HG03439 (cell line): ENCODE results near the gene PKN2.
A peak's percentile ranks its signal among the peaks of the same experiment; 100 is the strongest.

Source experiments
- ATAC-seq: cut with Tn5 transposase; IDR thresholded peaks from one replicate; pipeline ENCODE4 v1.9.1; 2021; ENCODE audit warnings: mild to moderate bottlenecking, moderate library complexity; ENCODE audit not compliant: unreplicated experiment

Gene PKN2

DNA sequence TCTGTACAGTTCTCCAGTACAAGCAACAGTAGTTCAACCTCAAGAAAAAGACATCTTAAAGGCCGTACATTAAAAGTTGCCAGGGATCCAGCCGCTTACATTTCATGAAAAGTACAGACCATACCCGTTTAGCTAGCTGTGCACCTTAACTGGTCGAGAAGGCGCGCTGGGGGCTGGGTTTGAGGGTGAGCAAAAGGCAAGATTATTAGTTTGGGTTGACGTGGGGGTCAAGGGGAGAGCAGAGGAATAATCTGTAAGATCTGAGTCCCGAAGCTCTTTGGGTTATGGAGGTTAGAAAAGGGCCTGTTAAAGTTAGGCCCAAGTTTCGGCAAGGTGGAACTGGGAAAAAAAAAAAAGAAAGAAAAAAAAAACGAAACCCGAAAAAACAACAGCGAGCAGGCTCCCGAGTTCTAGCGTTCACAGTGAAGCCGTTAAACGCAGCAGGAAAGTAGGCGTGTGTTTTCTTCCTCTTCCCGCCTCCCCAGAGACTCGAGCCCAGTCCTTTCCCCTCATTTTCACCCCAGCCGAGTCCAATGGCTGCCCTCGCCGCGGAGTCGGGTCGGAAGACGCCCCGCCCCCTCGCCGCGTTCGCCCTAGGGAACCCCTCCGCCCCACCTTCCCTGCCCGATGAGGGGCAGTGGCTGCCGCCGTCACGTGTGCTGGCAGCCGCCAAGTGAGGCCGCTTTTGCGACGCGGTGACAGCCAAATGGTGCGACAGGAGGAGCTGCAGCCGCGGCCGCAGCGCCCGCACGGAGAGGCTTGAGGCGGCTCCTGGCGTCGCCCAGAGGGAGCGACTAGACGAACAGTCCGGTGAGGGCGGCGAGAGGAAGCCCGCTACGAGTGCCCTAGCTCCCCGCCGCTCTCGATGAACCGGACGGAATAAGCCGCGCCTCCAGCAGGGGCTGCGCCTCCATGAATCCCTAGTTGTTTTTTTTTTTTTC lies at the start of gene PKN2:
PKN2 (plus strand) TSS at position 733 of the 941 bp plus-strand sequence. CDS start 308 bp downstream, outside the sequence.
- ATAC-seq: peak; percentile 92

DNA sequence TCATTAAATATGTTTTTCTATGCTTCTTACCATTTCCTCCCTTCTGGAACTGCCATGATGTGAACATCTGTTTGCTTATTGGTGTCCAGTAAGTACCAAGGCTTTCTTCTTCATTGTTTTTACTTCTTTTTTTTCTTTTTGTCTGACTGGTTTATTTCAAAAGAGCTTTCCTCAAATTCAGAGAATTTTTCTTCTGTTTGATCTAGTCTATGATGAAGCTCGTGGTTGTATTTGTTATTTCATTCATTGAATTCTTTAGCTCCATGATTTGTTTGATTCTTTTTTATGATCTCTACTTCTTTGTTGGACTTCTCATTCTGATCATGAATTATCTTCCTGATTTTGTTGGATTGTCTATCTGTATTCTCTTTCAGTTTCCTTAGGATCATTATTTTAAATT lies 49.5 kb upstream of the PKN2 start:
- no peak for ATAC-seq

DNA sequence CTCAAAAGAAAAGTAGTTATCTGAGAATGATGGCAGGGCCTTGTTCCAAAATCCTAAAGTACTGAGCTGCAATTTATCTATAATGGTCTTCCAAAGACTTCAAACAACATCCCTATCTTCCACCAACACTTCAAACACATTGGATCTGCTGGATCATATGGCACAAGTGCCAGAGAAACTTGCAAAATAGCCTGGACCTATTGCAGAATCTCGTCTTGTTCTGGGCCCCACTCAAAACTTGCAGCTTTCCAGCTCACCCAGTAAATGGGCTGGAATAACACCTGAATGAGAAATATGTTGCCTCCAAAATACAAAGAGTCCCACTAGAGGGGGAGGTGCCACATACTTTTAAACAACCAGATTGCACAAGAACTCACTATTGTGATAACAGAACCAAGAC lies 44.0 kb upstream of the PKN2 start:
- ATAC-seq: no peak

DNA sequence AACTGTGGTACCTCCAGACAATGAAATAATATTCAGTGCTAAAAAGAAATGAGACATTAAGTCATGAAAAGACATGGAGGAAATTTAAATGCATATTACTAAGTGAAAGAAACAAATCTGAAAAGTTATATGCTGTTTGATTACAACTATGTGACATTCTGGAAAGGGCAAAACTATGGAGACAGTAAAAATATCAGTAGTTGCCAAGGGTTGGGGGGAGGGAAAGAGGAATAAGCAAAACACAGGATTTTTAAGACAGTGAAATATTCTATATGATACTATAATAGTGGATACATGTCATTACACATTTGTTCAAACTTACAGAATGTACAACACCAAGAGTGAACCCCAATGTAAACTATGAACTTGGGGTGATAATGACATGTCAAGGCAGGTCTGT lies 38.2 kb upstream of the PKN2 start:
- ATAC-seq: no peak

DNA sequence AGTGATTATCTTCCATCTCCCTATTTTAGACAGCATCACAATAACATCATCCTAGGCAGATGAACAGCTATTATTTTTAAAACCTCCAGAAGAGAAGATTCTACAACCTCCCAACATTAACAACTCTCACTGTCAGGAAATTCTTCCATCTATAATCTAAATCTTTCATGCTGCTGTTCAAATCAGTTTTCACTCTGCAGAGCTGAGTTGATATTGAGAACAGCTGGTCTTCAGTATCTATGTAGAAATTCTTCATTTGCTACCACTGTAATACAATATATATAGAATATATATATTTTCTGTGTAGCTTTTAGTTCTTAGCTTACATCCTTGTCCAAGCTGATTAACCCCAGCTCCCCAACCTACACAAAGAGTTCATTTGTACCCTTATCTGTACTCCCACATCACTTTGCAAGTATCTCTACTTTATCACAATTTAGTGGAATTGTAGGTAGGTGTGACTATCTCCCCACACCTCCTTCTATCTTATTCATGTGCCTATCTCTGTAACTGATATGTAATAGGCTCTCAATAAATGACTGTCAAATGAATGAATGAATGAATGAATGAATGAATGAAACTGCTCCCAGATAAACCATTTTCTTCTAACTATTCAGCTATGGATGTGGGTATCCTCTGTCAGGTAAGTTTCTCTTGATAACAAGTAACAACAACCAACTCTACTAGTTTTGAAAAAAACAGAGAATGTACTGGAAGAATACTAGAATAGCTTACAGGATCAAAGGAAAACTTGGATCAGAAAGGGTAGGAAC lies 37.4 kb upstream of the PKN2 start:
- no peak for ATAC-seq

DNA sequence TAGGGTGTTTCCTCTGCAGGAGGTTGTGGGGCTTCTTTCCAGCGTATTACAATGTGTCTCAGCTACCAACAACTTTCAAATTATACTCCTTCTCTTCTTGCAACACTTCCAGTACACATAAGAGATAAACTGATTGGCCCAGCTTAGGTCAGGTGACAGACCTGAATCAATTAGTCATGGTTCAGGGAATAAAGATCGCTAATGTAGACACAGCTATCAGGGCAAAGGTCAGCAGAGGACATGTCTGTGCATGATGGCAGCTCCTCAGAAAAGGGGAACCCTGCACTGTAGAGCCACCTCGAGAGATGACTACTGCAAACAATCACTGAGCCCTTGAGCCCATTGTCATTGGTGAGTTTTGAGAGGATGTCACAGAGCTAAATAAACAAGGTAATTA lies 36.8 kb upstream of the PKN2 start:
- peak; percentile 69 for ATAC-seq

DNA sequence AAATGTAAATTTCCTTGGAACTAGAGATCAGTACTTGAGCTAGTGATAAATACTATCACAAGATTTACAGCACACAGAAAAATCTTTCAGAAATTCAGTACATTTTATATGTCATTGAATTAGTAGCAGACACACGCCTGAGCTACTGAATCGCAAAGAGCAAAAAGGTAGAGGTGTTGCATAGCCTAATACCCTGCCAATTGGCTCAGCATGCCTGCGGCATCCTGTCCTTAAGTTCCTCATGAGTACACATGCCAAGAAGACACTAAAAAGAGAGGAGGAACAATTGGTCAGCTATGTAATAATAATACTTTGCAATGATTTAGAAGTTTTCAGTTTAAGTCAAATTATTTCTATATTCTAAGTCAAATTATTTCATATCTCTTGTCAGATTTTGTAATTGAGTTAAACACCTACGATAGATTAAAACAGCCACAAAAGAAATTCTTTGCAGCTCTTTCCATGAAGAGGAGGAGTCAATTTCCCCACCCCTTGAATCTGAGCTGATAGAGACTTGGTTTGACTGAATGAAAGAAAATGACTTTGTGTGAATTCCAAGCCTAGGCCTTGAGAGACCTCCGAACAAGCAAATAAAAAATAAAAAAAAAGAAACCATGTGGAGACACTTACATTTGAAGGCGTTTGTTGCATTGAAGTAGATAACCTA lies 36.2 kb upstream of the PKN2 start:
- ATAC-seq: no peak

DNA sequence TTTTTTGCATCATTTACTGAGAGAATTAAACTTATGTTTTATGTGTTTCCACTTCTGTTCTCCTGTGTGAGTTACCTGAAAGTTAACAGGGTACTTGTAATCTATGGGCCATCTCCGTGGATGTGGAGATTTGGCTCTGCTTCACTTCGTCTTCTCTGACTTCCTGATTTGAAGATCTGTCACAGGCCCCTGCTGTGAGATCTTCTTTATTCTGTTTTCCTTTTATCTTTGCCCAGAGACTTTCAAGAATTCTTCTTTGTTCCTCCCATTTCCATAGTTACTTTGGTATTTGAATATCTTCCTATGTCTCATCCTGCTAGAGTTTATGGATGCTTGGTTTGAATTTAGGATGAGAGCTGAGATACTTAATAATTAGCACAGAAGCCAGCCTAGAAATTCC lies 35.4 kb upstream of the PKN2 start:
- no peak for ATAC-seq

DNA sequence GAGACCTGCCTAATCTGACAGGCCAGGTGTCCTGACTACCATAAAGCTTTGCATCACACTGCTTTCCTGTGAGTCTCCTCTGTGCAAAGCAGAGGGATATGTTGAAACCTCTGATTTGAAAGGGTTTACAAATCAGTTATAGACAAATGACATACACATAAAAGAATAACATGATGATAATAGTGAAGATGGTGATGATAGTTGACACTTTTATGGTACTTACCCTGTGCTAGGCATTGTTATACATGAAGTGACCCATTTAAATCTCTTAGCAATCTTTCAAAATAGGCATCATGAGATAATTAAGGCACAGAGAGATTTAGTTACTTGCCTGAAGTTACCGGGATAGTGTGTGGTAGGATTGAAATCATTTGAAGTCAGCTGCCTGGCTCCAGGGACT lies 34.1 kb upstream of the PKN2 start:
- no peak for ATAC-seq

DNA sequence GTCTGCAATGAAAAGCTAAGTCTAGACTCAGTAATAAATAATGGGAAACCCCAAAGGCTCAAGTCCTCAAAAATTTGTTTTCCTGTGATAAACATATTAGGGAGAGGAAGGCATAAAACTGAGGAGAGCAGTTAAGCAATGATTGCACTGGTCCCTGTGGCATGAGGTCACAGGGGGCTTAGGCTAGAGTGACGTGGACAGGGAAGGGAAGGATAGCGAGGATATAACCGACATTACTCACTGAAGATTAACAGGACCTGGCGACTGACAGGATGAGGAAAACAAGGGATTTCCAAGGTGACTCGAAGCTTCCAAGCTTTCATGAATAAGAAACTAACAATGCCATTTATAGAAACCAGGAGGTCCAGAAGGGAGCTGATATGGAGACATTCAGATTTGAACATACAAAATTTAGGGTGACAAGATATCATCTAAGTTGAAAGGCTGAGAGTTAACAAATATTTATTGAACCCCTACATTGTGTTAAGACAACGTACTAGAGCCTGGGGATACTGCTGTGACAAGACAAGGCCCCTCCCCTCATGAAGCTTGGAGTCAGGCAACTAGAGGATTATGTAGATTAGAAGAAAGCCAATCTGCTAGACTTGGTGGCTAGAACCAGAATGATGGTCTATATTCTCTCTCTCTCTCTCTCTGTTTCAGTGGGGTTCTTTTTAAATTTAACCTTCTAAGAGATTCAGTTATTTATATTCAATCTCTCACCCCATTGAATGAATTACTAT lies 33.2 kb upstream of the PKN2 start:
- no peak for ATAC-seq

DNA sequence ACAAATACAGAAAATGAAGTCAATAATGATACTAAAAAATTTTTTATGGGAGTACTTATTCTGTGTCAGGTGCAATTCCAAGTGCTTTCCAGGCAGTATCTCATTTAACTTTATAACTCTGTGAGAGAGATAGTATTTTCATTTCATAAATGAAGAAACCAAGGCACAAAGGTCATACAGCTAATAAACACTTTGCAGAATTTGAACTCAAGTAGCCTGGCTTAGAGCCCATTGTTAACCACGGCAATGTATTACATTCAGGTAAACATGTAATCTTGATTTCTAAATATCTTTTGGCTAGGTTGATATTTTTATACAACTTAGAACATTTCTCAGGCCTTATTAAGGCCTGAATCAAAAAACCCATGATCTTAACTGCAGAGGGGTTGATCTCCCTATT lies 28.9 kb upstream of the PKN2 start:
- no peak for ATAC-seq

DNA sequence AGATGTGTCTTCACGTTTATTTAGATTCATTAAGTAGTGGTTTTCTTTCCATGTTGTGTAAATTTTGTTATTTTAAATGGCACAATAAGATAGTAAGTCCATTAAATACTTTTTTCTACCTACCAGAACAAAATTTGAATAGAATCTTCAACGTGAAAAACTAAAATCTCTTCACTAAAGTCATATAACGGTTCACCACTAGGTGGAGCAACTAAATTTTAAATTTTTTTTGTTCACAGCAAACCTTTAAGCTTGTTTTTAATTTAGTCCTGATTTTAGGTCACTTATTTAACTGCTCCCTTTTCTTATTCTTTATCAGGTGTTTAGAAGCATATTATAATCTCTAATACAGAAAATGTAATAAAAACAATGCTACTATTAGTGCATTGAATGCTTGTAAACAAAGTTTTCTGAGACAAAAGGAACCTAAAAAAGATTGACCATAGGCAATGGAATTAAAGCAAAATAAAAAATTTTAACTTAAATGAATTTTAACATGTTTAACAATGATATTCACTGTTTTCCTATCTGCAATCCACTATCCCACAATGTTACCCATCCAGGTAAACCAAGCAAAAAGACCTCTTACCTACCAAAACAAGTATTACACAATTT lies 28.3 kb upstream of the PKN2 start:
- no peak for ATAC-seq

DNA sequence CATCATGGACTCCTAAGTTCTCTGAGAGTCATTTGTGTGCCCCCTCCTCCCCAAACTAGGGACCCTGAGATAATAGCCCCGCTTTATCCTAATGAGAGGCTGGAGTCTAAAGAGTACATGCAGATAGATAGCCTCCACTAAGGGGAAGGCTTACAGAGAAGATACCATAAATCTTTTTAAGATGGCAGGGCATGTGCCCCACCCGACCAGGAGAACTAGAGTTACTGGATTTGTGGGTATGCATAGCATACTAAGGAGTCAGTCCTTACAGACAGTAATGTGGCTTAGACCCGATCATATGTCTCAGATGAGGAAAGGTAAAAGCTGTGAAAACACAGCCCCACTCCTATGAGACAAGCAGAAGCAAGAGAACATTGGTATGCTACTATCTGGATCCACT lies 25.7 kb upstream of the PKN2 start:
- no peak for ATAC-seq

DNA sequence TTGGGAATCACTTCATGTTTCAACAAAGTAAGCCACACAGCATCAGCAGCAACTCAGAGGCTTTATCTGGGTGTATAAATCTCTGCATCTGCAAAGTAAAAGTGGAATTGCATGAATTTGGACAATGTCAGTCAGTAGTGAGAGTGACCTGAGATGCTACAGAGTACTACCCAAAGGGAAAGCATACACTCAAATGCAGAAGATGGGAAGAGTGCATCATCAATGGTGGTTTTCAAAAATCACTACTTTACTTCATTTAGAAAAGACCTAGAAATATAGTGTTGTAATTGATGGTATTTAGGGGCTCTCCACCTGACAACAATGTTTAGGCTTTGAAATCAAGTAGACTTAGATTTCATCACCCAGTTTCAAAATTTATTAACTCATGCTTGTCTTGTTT lies 24.5 kb upstream of the PKN2 start:
- no peak for ATAC-seq

DNA sequence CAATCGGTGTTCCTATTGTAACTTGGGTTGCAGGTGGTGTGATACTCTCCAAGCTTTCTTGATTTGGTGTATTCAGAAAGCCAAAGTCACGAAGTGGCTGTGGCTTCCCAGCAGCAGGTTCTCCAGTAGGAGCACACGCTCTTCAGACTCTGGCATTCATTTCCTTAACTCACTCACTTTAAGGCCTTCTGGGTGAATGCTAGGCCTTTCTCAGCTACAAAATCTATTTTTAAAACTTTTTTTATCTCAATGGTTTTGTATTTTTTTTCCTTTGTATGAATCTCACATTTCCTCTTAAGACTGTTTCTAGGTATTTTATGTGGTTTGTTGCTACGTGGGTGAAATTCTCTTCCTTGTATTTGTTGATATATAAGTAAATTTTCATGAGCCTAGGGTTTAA lies 22.9 kb upstream of the PKN2 start:
- ATAC-seq: no peak

DNA sequence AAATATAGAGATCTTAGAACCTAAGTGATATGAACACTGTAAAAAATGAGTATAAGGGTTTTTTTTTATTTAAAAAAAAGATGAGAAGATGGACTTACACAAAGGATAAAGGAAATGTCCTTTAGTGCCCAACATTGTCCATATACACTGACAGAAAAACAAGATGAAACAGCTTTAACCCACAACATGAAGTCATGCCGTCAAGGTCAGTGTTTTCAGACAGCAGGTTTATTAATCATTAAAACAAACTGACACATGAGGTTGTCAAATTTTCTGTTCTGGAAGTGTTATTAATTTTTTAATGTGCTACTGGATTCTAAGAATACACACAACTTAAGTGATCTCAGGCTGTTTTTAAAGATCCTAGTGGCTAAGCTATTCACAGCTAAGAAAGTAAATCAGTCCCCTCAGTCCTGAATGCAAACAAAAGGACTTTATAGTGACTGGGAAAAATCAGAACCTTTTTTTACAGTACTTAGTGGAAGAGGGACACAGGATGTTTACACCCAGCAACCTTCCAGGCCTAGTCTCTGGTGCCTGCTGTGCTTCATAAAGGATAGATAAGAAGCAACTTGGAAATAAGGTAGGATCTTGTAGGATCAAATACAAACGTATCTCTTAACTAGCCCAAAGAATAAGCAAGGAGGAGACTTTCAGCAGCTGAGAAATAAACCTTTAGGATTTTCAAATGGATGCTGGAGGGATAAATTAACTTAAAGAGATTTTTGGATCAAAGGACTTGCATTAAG lies 21.9 kb upstream of the PKN2 start:
- ATAC-seq: no peak

DNA sequence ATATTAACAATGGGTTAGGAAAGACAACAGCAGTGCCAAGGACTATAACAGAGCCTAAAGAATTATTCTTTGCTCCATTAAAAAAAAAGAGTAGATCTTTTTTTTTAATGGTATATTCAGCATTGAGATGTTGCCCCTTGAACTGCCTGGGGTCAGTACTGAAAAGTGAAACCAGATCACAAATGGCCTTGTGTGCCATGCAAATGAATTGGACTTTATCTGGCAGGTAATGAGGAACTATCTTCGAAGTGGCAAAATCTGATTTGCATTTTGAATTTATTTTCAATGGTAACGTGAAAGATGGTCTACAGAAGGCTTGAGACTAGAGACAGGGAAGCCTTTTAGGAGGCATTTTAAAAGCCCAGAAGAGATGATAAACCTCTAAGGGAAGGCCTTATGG lies 21.4 kb upstream of the PKN2 start:
- ATAC-seq: no peak

DNA sequence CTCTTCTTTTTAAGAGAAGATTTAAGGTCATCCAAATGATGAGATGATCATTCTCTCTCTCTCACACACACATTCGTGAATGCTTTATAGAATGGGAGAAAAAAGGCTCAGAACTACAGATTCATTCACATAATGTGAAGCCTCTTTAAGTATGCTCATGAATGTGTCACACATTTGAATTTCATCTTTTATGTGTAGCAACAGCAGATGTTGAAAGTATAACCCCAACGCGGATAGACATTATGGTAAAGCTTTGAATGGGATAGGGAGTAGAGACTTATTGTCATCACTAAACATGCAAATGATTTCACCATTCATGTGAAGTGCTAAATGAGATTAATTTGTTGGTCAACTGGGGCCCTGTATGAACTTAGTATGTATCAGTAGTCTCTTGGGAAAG lies 15.7 kb upstream of the PKN2 start:
- ATAC-seq: no peak

DNA sequence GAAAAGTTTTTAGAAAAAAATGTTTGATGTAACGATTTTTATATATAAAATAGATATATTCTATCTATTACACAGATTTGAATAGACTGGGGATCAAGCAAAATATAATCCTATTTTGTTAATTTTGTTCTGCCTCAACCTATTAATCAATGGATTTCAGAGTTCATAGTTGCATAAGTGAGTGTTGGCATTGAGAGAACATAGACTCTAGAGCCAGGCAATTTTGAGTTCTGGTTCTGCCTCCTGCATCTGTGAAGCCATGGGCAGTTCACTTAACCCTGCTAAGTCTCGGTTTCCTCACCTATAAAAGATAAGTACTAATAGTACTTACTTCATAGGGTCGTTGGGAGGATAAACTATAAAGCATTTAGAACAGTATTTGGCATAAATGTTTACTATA lies 13.6 kb upstream of the PKN2 start:
- ATAC-seq: no peak

DNA sequence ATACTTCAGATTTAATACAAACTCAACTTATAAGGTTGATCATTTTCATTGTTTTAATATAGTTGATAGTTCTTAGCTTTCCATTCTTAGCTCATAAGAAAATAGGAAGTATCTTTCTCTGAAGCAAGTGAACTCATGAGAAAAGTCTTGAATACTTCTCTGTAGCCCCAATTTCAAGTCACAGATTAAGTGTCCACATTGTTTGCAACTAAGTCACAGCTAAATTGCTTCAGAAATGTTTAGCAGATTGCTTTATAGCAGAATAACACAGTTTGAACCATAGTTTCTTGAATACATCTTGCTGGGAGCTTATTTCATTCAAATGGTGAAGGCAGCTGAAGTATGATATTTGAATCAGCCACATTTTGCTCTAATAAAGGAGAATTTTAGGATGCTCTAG lies 10.6 kb upstream of the PKN2 start:
- ATAC-seq: no peak
